Measurements from ENCODE around the gene UCN2. TPM values are rescaled to one million over a fixed set of nuclear protein-coding genes. Genes with fewer than 3 reads are reported as not detected.

Gene UCN2
- total RNA-seq, 3 donors from 2014 or later (not counting 1 experiment from before 2014, with no cell fraction given) = not detected

DNA sequence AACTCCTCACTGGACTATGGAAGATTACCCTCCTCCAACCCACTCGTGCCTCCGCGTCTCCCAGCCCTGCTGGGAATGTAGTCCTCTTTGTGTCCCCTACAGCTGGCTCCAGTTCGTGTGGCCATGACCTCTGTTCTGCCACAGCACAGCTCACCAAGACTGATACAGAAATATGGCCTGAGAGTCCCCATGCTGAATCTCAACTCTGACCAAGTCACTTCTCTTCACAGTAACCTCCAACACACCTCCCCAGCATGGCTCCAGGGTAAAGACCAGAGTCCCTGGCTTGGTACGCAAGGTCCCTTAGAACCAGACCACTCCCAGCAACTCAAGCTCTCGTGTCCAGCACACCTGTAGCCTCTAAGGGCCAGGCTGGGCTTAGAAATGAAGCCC, 33.8 kb upstream of the UCN2 start:
- H3K9me3 Mint-ChIP-seq = no peaks in the 10 kb centered on the region
- no peaks in the 10 kb centered on the region for H3K36me3 Mint-ChIP-seq
- no peak overlapping the region for H3K4me3 Mint-ChIP-seq
- intact Hi-C loops (cut with micrococcal nuclease) = no loop called here
- peaks cover 36% of the 10 kb centered on the region for H3K36me3 ChIP-seq (ENCODE audit: control insufficient read depth, insufficient read depth, low read length)
- no peak overlapping the region for H3K4me3 ChIP-seq (ENCODE audit: low read length)
- H3K27me3 Mint-ChIP-seq (ENCODE audit: low read depth in 2 of 2) = peaks cover 7 to 15% of the 10 kb centered on the region in 2 donors
- no peak overlapping the region for H3K27ac ChIP-seq (ENCODE audit: low read length)
- peaks cover 2% of the 10 kb centered on the region for H3K27me3 ChIP-seq (ENCODE audit: control insufficient read depth, insufficient read depth, low read length)
- H3K9me3 ChIP-seq (ENCODE audit: control insufficient read depth, insufficient read depth, low read length) = no peaks in the 10 kb centered on the region
- 90% methylated on average over 6 of the region's 6 CpGs for WGBS (ENCODE audit: insufficient coverage)
- H3K4me1 ChIP-seq (ENCODE audit: control insufficient read depth, insufficient read depth, low read length) = no peaks in the 10 kb centered on the region
- peak overlapping the region; percentile 13 to 55 for H3K27ac Mint-ChIP-seq
- ATAC-seq (no peak), DNase-seq (no peak)
- H3K4me1 Mint-ChIP-seq = peaks cover 0 to 18% of the 10 kb centered on the region in 2 donors
- TF ChIP-seq, protein P1, sequence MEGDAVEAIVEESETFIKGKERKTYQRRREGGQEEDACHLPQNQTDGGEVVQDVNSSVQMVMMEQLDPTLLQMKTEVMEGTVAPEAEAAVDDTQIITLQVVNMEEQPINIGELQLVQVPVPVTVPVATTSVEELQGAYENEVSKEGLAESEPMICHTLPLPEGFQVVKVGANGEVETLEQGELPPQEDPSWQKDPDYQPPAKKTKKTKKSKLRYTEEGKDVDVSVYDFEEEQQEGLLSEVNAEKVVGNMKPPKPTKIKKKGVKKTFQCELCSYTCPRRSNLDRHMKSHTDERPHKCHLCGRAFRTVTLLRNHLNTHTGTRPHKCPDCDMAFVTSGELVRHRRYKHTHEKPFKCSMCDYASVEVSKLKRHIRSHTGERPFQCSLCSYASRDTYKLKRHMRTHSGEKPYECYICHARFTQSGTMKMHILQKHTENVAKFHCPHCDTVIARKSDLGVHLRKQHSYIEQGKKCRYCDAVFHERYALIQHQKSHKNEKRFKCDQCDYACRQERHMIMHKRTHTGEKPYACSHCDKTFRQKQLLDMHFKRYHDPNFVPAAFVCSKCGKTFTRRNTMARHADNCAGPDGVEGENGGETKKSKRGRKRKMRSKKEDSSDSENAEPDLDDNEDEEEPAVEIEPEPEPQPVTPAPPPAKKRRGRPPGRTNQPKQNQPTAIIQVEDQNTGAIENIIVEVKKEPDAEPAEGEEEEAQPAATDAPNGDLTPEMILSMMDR (IDR thresholded peaks at IDR 0.05) = no peak

DNA sequence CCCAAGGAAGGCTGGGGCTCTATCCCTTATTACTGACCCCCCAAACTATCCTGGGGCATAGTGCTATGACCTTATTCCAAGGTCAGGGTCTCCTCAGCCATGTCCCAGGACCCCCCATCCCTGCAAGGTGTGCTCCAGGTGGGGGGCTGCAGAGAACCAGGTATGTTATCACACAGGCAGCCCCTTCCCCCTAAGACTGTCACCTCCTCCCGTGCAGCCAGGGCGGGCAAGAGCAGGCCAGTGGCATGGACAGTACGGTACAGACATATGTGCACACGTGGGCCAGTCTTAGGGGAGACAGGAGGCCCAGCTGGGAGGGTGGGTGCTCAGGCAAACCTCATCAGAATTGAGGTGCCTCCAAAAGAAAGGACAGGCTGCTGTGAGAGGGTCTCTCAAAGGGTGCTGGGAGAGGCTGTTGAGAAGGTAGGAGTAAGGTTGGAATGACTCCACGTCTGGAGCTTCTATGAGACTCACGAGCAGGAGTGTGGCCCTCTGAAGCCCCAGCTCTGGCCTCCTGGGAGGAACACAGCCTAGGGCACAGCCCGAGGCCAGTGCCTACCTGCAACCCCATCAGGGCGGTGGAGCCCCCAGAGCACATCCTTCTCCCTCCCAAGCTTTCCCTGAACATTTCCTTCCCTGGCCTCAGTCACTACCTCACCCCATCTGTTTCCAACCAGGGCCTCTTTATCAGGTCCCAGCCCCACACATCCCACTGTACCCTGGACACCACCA, 33.3 kb upstream of the UCN2 start:
- H3K4me3 Mint-ChIP-seq = no peak overlapping the region
- Histone ChIP-seq H3K9me3 (ENCODE audit: control insufficient read depth, insufficient read depth, low read length) (no peaks in the 10 kb centered on the region), H3K27ac (ENCODE audit: low read length) (no peak overlapping the region), H3K27me3 (ENCODE audit: control insufficient read depth, insufficient read depth, low read length) (peaks cover 2% of the 10 kb centered on the region), H3K4me3 (ENCODE audit: low read length) (no peak overlapping the region), H3K36me3 (ENCODE audit: control insufficient read depth, insufficient read depth, low read length) (peaks cover 34% of the 10 kb centered on the region), H3K4me1 (ENCODE audit: control insufficient read depth, insufficient read depth, low read length) (no peaks in the 10 kb centered on the region)
- H3K4me1 Mint-ChIP-seq = peaks cover 0 to 18% of the 10 kb centered on the region in 2 donors
- DNase-seq (no peak), ATAC-seq (no peak)
- intact Hi-C loops (cut with micrococcal nuclease) = no loop called here
- H3K27ac Mint-ChIP-seq = peak overlapping the region; percentile 13 to 55
- TF ChIP-seq, protein P1 (IDR thresholded peaks at IDR 0.05) = no peak
- peaks cover 7 to 15% of the 10 kb centered on the region in 2 donors for H3K27me3 Mint-ChIP-seq (ENCODE audit: low read depth in 2 of 2)
- H3K9me3 Mint-ChIP-seq = no peaks in the 10 kb centered on the region
- WGBS (ENCODE audit: insufficient coverage) = 84% methylated on average over 8 of the region's 8 CpGs
- H3K36me3 Mint-ChIP-seq = no peaks in the 10 kb centered on the region

DNA sequence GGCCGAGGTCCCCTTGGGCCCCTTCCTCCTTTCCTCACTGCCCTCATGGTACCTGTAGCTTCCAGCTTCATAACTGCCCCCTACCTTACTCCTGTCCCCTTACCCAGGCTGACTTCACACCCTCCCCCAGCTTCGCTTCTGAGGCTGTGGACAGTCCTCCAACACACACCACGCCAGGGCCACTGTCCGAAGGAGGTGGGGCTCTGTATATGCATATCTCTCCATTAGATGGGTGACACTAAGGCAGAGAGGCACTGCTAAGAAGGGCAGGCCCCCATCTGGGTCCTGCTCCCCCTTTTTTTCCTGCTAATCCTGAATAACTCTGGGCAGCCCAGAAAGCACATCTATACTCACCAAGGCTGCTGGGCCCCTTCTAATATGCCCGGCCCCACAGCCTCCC, 32.6 kb upstream of the UCN2 start:
- Histone ChIP-seq H3K36me3 (ENCODE audit: control insufficient read depth, insufficient read depth, low read length) (peaks cover 28% of the 10 kb centered on the region), H3K27me3 (ENCODE audit: control insufficient read depth, insufficient read depth, low read length) (peaks cover 2% of the 10 kb centered on the region), H3K27ac (ENCODE audit: low read length) (no peak overlapping the region), H3K4me3 (ENCODE audit: low read length) (no peak overlapping the region), H3K9me3 (ENCODE audit: control insufficient read depth, insufficient read depth, low read length) (no peaks in the 10 kb centered on the region), H3K4me1 (ENCODE audit: control insufficient read depth, insufficient read depth, low read length) (no peaks in the 10 kb centered on the region)
- TF ChIP-seq, protein P1 (IDR thresholded peaks at IDR 0.05) = no peak
- WGBS (ENCODE audit: insufficient coverage) = 78% methylated on average over 5 of the region's 5 CpGs
- peak overlapping the region in 1 of 2 donors; percentile 35 for H3K27ac Mint-ChIP-seq
- DNase-seq = no peak
- no peak overlapping the region for H3K4me3 Mint-ChIP-seq
- no peak for ATAC-seq
- H3K36me3 Mint-ChIP-seq = no peaks in the 10 kb centered on the region
- peaks cover 7 to 15% of the 10 kb centered on the region in 2 donors for H3K27me3 Mint-ChIP-seq (ENCODE audit: low read depth in 2 of 2)
- intact Hi-C loops (cut with micrococcal nuclease) = no loop called here
- H3K4me1 Mint-ChIP-seq = peaks cover 0 to 18% of the 10 kb centered on the region in 2 donors
- no peaks in the 10 kb centered on the region for H3K9me3 Mint-ChIP-seq

All from natural killer cell (primary cell).